ENCODE measurements around the gene FLYWCH1. TPM values are rescaled to one million over a fixed set of nuclear protein-coding genes. Genes with fewer than 3 reads are reported as not detected.

The FLYWCH1 gene
- total and polyA plus RNA-seq, 7 experiments from 2014 or later: 12.4 to 149 (median 72.3) TPM

Other genes with a start within 250 kb of the FLYWCH1 start
- gene KCTD5, start 229.4 kb upstream of the FLYWCH1 start, total RNA-seq: 10 to 100 TPM; 21.4 to 37.5 (median 24.6) TPM
- 10 to 100 TPM; 15.7 to 26.2 TPM for gene KCTD5, start 229.4 kb upstream of the FLYWCH1 start, polyA plus RNA-seq
- 1 to 10 TPM in 2 of 5 experiments, under 1 TPM in 3; 0.32 to 1.6 (median 0.98) TPM for gene PRSS27, start 191.7 kb upstream of the FLYWCH1 start, total RNA-seq
- gene PRSS27, start 191.7 kb upstream of the FLYWCH1 start, polyA plus RNA-seq: under 1 TPM in 1 of 2 donors, not detected in 1; 0.39 TPM
- gene SRRM2, start 159.3 kb upstream of the FLYWCH1 start, total RNA-seq: 1,000 to 10,000 TPM in 4 of 5 experiments, 100 to 1,000 TPM in 1; 590 to 1,259 (median 1,020) TPM
- 100 to 1,000 TPM in 1 of 2 donors, 10 to 100 TPM in 1; 52.1 to 119 TPM for gene SRRM2, start 159.3 kb upstream of the FLYWCH1 start, polyA plus RNA-seq
- 100 to 1,000 TPM in 2 of 5 experiments, 10 to 100 TPM in 3; 65.3 to 242 (median 99.3) TPM for gene ELOB, start 134.7 kb upstream of the FLYWCH1 start, total RNA-seq
- 100 to 1,000 TPM; 136 to 252 TPM for gene ELOB, start 134.7 kb upstream of the FLYWCH1 start, polyA plus RNA-seq
- under 1 TPM in 1 of 5 experiments, not detected in 4; 0.19 TPM for gene PRSS33, start 124.4 kb upstream of the FLYWCH1 start, total RNA-seq
- not detected for gene PRSS33, start 124.4 kb upstream of the FLYWCH1 start, polyA plus RNA-seq
- not detected for gene PRSS41, start 113.5 kb upstream of the FLYWCH1 start, total RNA-seq
- gene PRSS41, start 113.5 kb upstream of the FLYWCH1 start, polyA plus RNA-seq: not detected
- gene PRSS21, start 94.7 kb upstream of the FLYWCH1 start, total RNA-seq: 1 to 10 TPM in 4 of 5 experiments, not detected in 1; 1.1 to 7.9 (median 1.4) TPM
- 10 to 100 TPM in 1 of 2 donors, 1 to 10 TPM in 1; 1.9 to 11.2 TPM for gene PRSS21, start 94.7 kb upstream of the FLYWCH1 start, polyA plus RNA-seq
- 10 to 100 TPM in 1 of 5 experiments, 1 to 10 TPM in 1, not detected in 3; 2.3 to 17.2 TPM for gene ZG16B, start 81.6 kb upstream of the FLYWCH1 start, total RNA-seq
- gene ZG16B, start 81.6 kb upstream of the FLYWCH1 start, polyA plus RNA-seq: not detected
- under 1 TPM in 2 of 5 experiments, not detected in 3; 0.59 to 0.72 TPM for gene PRSS22, start 53.8 kb upstream of the FLYWCH1 start, total RNA-seq
- gene PRSS22, start 53.8 kb upstream of the FLYWCH1 start, polyA plus RNA-seq: not detected
- gene FLYWCH2, start 28.7 kb upstream of the FLYWCH1 start, total RNA-seq: 10 to 100 TPM; 13.6 to 30.4 (median 24.0) TPM
- 10 to 100 TPM; 24.8 to 26.8 TPM for gene FLYWCH2, start 28.7 kb upstream of the FLYWCH1 start, polyA plus RNA-seq
- not detected for gene KREMEN2, start 52.3 kb downstream of the FLYWCH1 start, total RNA-seq
- gene KREMEN2, start 52.3 kb downstream of the FLYWCH1 start, polyA plus RNA-seq: not detected
- gene PAQR4, start 57.4 kb downstream of the FLYWCH1 start, total RNA-seq: 10 to 100 TPM in 1 of 5 experiments, 1 to 10 TPM in 1, under 1 TPM in 3; 0.40 to 39.4 (median 0.79) TPM
- under 1 TPM in 1 of 2 donors, not detected in 1; 0.54 TPM for gene PAQR4, start 57.4 kb downstream of the FLYWCH1 start, polyA plus RNA-seq
- 10 to 100 TPM in 1 of 5 experiments, under 1 TPM in 1, not detected in 3; 0.93 to 89.1 TPM for gene PKMYT1, start 68.5 kb downstream of the FLYWCH1 start, total RNA-seq
- not detected for gene PKMYT1, start 68.5 kb downstream of the FLYWCH1 start, polyA plus RNA-seq
- under 1 TPM in 2 of 5 experiments, not detected in 3; 0.15 to 0.37 TPM for gene CLDN9, start 101.0 kb downstream of the FLYWCH1 start, total RNA-seq
- gene CLDN9, start 101.0 kb downstream of the FLYWCH1 start, polyA plus RNA-seq: not detected
- not detected for gene CLDN6, start 106.3 kb downstream of the FLYWCH1 start, total RNA-seq
- not detected for gene CLDN6, start 106.3 kb downstream of the FLYWCH1 start, polyA plus RNA-seq
- gene TNFRSF12A, start 108.4 kb downstream of the FLYWCH1 start, total RNA-seq: 1 to 10 TPM in 3 of 5 experiments, under 1 TPM in 2; 0.57 to 5.9 (median 1.1) TPM
- gene TNFRSF12A, start 108.4 kb downstream of the FLYWCH1 start, polyA plus RNA-seq: not detected
- gene HCFC1R1, start 112.0 kb downstream of the FLYWCH1 start, total RNA-seq: 10 to 100 TPM; 11.5 to 29.6 (median 14.9) TPM
- 10 to 100 TPM; 12.0 to 24.6 TPM for gene HCFC1R1, start 112.0 kb downstream of the FLYWCH1 start, polyA plus RNA-seq
- gene THOC6, start 112.1 kb downstream of the FLYWCH1 start, total RNA-seq: 10 to 100 TPM; 25.3 to 55.5 (median 26.0) TPM
- 10 to 100 TPM; 46.3 to 60.6 TPM for gene THOC6, start 112.1 kb downstream of the FLYWCH1 start, polyA plus RNA-seq
- 1 to 10 TPM in 1 of 5 experiments, not detected in 4; 1.0 TPM for gene BICDL2, start 125.0 kb downstream of the FLYWCH1 start, total RNA-seq
- not detected for gene BICDL2, start 125.0 kb downstream of the FLYWCH1 start, polyA plus RNA-seq
- 10 to 100 TPM in 2 of 5 experiments, 1 to 10 TPM in 1, under 1 TPM in 2; 0.73 to 64.4 (median 3.7) TPM for gene MMP25, start 134.6 kb downstream of the FLYWCH1 start, total RNA-seq
- under 1 TPM; 0.64 to 0.93 TPM for gene MMP25, start 134.6 kb downstream of the FLYWCH1 start, polyA plus RNA-seq
- 1,000 to 10,000 TPM in 1 of 5 experiments, 100 to 1,000 TPM in 4; 351 to 3,697 (median 587) TPM for gene IL32, start 153.7 kb downstream of the FLYWCH1 start, total RNA-seq
- gene IL32, start 153.7 kb downstream of the FLYWCH1 start, polyA plus RNA-seq: 1,000 to 10,000 TPM; 1,418 to 1,605 TPM
- gene ZSCAN10, start 187.4 kb downstream of the FLYWCH1 start, total RNA-seq: under 1 TPM in 3 of 5 experiments, not detected in 2; 0.22 to 0.61 (median 0.29) TPM
- gene ZSCAN10, start 187.4 kb downstream of the FLYWCH1 start, polyA plus RNA-seq: under 1 TPM in 1 of 2 donors, not detected in 1; 0.35 TPM
- gene ZNF205, start 200.7 kb downstream of the FLYWCH1 start, total RNA-seq: under 1 TPM in 1 of 5 experiments, not detected in 4; 0.29 TPM
- gene ZNF205, start 200.7 kb downstream of the FLYWCH1 start, polyA plus RNA-seq: under 1 TPM in 1 of 2 donors, not detected in 1; 0.09 TPM
- 10 to 100 TPM in 3 of 5 experiments, 1 to 10 TPM in 2; 3.8 to 14.0 (median 11.8) TPM for gene ZNF213, start 223.1 kb downstream of the FLYWCH1 start, total RNA-seq
- 1 to 10 TPM; 1.7 to 3.4 TPM for gene ZNF213, start 223.1 kb downstream of the FLYWCH1 start, polyA plus RNA-seq

All from naive thymus-derived CD4-positive, alpha-beta T cell (primary cell).